GM11168 (cell line): ENCODE measurements around the gene CASP8AP2.
"Not testable (repeated sequence)": the region's sequence is repeated elsewhere in the genome, so short reads cannot be mapped to it uniquely, and the experiment has no call there.

Experiments used
- in situ Hi-C: fragments of 300-500 bp; cut with MboI; formaldehyde crosslinking; loops from one replicate; pipeline ENCODE4 v1.12.0; 2022; ENCODE audit warnings: low sequenced_read_pairs; ENCODE audit not compliant: unreplicated experiment

The CASP8AP2 gene

DNA sequence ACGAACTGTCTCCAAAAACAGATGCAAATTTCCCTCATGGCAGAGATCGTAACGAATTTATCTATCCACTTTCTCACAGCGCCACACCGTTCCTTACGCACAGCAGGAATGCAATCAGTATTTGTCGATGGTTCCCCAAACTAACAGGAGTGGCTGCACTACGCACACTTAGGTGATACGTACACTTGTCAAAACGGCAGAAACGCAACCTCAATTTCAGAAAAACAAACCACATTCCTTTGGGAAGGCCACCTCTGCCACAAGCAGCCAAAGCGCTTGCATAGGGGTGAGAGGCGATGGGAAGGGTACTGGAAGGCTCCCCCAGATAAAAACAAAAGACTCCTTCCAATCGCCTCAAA lies 10.7 kb upstream of the CASP8AP2 start:
- in situ Hi-C loops, result no loop called here

- in situ Hi-C loops, result no loop called here
These were observed 10.1 kb upstream of the CASP8AP2 start, which contains the start of gene MDN1 for GRCh38 chr6:89819336-89820130. Gene MDN1, minus strand, starts transcription at chr6:89819794. Its CDS starts 187 bp downstream, at chr6:89819607.

GRCh38 chr6:89826029-89826528 lies 3.6 kb upstream of the CASP8AP2 start:
- in situ Hi-C loops, result no loop called here

- in situ Hi-C loops, result not testable (repeated sequence)
These were observed 1.1 kb upstream of the CASP8AP2 start for GRCh38 chr6:89828475-89828987.

- in situ Hi-C loops, result no loop called here
These were observed 650 bp upstream of the CASP8AP2 start for GRCh38 chr6:89828988-89829471.

- in situ Hi-C loops, result no loop called here
These were observed 610 bp downstream of the CASP8AP2 start for GRCh38 chr6:89830170-89830809.

DNA sequence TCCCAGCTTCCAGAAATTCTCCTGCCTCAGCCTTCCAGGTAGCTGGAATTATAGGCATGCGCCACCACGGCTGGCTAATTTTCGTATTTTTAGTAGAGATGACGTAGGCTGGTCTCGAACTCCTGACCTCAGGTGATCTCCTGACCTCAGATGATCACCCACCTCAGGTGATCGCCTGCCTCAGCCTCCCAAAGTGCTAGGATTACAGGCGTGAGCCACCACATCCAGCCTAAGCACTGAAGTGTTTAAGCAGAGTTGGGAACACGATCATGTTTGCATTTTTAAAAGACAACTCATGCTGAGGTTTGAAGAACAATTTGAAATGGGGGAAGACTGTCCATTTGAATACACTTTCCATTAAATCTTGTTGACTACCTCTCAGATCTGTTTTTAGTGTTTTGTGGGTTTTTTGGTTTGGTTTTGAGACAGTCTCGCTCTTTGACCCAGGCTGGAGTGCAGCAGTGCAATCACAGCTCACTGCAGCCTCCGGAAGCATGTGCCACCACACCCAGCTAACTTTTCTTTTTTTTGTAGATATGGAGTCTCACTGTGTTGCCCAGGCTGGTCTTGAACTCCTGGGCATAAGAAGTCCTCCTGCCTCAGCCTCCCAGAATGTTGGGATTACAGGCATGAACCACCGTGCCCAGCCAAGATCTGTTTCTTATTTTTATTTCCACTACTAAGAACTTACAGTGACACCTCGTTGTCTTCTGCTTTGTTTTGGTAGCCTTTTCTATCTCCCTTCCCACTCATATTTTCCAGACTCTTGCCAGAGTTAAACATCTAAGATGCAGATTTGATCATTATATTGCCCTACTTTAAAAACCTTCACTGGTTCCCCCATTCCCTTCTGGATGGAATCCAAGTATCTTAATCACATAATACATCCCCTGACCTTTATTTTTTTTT lies 5.5 kb downstream of the CASP8AP2 start:
- in situ Hi-C loops, result no loop called here

DNA sequence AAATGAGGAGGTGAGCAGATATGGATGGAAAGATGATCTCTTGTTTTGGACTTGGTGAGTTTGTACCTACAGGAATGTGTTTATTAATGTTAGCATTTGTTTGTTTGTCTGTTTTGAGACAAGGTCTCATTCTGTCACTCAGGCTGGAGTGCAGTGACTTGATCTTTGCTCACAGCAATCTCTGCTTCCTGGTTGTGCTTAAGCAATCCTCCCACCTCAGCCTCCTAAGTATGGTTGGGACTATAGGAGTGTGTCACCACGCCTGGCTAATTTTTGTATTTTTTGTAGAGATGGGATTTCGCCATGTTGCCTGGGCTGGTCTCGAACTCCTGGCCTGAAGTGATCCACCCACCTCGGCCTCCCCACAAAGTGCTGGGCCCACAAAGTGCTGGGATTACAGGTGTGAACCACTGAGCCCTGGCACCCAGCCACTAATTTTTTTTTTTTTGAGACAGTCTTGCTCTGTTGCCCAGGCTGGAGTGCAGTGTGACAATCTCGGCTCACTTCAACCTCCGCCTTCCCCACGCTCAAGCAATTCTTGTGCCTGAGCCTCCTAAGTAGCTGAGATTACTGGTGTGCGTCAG lies 7.1 kb downstream of the CASP8AP2 start:
- in situ Hi-C loops, result no loop called here

DNA sequence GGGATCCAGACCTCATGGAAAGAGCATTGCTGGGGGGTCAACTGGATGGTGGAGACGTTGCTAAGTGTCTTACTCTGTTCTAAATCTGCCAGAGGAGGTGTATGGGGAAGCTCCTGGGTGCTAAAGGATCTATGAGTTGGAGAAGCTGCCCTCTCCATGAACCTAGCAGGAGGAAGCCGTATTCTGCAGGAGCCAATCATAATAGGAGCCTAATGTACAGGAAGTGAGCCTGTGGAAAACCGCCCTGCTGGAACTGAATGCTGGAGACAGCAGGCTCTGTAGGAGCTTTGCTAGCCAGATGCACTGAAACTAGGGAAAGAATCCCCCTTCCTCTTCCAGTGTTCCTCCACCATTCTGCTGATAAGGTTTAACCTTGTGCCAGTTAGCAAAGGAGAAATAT lies 10.9 kb downstream of the CASP8AP2 start:
- in situ Hi-C loops, result no loop called here

DNA sequence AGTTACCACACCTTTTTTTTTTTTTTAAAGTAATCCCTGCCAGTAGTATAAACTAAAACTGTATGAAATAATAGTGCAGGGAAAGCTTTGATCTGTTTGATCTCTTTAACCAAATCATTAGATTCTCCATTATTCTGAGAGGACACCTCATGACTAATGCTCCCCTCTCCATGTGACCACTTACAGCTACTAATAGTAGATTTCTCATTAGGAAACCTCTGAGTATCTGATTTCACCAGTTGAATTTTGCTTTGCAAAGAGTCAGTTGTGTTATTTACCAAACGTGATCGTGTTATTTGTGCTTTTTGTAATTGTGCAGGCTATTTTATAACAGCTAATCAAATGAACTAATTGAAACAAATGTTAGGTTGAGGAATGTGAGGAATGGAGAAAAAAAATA lies 12.5 kb downstream of the CASP8AP2 start:
- in situ Hi-C loops, result no loop called here

DNA sequence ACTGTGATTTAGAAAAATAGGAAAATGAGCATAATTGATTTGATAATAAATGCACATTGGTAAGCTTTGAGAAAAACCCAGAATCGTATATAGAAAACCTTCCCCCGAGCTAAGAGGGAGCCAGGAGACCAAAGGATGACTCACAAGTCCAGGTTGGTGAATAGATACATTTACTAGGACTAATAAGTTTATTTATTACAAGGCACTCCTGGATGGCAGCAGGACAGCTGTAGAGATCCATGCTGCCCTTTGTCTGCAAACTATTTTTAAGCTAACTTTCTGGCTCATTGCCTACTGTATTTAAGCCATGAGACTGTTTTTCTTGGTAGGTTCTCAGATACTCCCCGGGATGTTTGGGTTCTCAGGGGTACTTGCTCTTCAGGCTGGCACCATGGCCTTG lies 13.4 kb downstream of the CASP8AP2 start:
- in situ Hi-C loops, result no loop called here

- in situ Hi-C loops, result not testable (repeated sequence)
These were observed 17.8 kb downstream of the CASP8AP2 start for GRCh38 chr6:89847513-89847912.

DNA sequence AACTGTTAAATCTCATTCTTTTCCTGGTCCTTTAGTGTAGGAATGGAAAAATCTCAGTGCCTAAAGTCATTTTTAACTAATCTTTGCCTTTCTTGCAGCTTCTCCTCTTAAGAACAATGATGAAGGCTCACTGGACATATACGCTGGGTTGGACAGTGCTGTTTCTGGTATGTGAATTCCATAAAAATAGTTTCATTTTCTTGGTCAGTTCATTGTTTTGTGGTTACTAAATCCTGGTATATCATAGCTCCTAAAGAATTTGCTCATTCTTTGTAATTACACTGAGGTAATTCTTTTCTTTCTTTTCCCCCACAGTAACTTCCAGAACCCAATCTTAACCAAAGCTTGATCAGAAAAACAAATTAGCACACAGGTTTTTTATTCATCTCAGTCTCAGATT lies 23.4 kb downstream of the CASP8AP2 start:
- in situ Hi-C loops, result no loop called here

- in situ Hi-C loops, result no loop called here
These were observed 28.4 kb downstream of the CASP8AP2 start for GRCh38 chr6:89858041-89858440.

DNA sequence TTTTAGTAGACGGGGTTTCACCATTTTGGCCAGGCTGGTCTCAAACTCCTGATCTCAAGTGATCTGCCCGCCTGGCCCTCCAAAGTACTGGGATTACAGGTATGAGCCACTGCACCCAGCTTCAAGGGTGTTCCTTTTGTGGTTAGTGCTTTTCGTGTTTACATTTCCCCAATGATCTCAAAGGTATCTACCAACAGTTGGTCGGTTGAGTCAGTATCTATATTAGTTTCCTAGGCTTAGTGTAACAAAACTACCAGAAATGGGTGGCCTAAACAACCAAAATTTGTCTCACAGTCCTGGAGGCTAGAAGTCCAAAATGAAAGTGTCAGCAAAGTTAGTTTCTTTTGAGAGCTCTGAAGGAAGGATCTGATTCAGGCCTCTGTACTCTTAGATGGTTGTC lies 30.1 kb downstream of the CASP8AP2 start:
- in situ Hi-C loops, result no loop called here

GRCh38 chr6:89862273-89862672 lies 32.6 kb downstream of the CASP8AP2 start:
- in situ Hi-C loops, result no loop called here

DNA sequence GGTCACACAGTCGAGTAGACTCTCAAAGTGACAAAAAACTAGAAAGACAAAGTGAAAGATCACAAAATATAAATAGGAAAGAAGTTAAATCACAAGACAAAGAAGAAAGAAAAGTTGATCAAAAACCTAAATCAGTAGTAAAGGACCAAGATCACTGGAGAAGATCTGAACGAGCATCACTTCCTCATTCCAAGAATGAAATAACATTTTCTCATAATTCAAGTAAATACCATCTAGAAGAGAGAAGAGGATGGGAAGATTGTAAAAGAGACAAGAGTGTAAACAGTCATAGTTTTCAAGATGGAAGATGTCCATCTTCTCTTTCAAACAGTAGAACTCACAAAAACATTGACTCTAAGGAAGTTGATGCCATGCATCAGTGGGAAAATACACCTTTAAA lies 33.0 kb downstream of the CASP8AP2 start:
- in situ Hi-C loops, result no loop called here

GRCh38 chr6:89866024-89866678 lies 36.5 kb downstream of the CASP8AP2 start:
- in situ Hi-C loops, result no loop called here

DNA sequence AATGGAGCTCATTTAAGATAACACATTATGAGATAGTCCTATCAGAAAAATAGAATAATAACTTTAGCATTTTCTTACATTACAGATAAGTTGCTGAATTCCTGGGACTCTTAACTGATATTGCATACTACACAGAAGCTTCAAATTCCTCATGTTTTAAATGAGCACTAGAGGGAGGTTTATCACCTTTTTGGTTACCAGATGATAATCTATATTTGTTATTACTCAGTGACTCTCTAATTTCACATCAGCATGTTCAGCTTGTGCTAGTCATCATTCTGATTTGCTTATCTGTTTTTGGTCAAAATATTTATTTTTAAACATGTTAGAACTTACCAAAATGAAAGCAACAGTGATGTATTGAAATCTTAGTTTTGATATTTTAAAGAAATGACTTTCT lies 44.0 kb downstream of the CASP8AP2 start:
- in situ Hi-C loops, result no loop called here
